ENCODE results near the gene ITGB4. TPM values are rescaled to one million over a fixed set of nuclear protein-coding genes. Genes with fewer than 3 reads are reported as not detected.

Gene ITGB4
- total RNA-seq, 1 experiment from 2014 or later = 568 TPM

DNA sequence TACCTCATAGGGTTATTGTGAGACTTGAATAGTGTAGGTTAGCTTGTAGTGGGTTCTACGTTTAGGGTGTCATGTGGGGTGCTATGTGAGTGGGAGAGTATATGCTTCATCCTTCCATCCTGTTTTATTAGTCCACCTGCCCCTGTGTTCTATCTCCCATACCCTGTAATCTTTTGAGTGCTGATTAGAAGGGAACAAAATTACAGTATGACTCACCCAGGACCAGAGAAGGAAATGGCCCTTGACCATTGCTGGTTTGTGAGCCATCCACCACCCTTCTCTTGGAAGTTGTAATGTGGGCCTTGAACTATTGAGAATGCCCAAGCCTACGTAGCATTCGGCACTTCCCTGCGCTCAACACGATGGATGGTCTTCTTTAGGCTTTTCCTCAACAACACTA, 37.0 kb upstream of the ITGB4 start:
- Histone ChIP-seq H3K79me2 (ENCODE audit: insufficient read depth, low read length) (peaks cover 97% of the 10 kb centered on the region), H3K9ac (ENCODE audit: low read length) (peak overlapping the region; percentile 66), H3K36me3 (ENCODE audit: control insufficient read depth in 1 of 2, insufficient read depth in 2 of 2, low read length in 2 of 2) (peaks cover 0 to 25% of the 10 kb centered on the region in 2 experiments; a peak in 1 of 4 replicates), H3K4me3 (replicated peaks in 1 of 2; ENCODE audit: low read depth in 1 of 2, low read length in 2 of 2) (peak overlapping the region in 1 of 2 experiments; percentile 45; a peak in 3 of 4 replicates), H3K27ac (ENCODE audit: low read depth, low read length) (peak overlapping the region; percentile 67), H3K9me3 (ENCODE audit: control insufficient read depth in 1 of 2, insufficient read depth in 1 of 2, low read depth in 1 of 2, low read length in 2 of 2) (no peaks in the 10 kb centered on the region), H3K4me1 (ENCODE audit: control insufficient read depth in 1 of 2, insufficient read depth in 2 of 2, low read length in 2 of 2) (peaks cover 72 to 100% of the 10 kb centered on the region in 2 experiments), H4K20me1 (ENCODE audit: insufficient read depth) (no peaks in the 10 kb centered on the region), H3K9me2 (ENCODE audit: insufficient read depth) (no peaks in the 10 kb centered on the region), H3K27me3 (ENCODE audit: insufficient read depth, low read length) (no peaks in the 10 kb centered on the region), H3K4me2 (ENCODE audit: low read length) (peak overlapping the region; percentile 84), H2AFZ (ENCODE audit: low read depth, low read length, poor library complexity, severe bottlenecking) (no peak overlapping the region)
- TF ChIP-seq POLR2A (IDR thresholded peaks at IDR 0.05; ENCODE audit: borderline replicate concordance, extremely low read depth, insufficient read depth, insufficient read length) (no peak), REST (IDR thresholded peaks at IDR 0.05; ENCODE audit: low read depth) (no peak), FOSL1 (IDR thresholded peaks at IDR 0.05; ENCODE audit: low read depth) (peak; percentile 79), CBX3 (IDR thresholded peaks at IDR 0.05; ENCODE audit: low read depth) (peak; percentile 67), SP1 (IDR thresholded peaks at IDR 0.05; ENCODE audit: low read depth) (peak; percentile 51), JUND (IDR thresholded peaks at IDR 0.05) (peak; percentile 80), SIN3A (IDR thresholded peaks at IDR 0.05; ENCODE audit: low read depth) (no peak; the same call in 1 of the 2 replicates)
- TF ChIP-seq, protein P1, sequence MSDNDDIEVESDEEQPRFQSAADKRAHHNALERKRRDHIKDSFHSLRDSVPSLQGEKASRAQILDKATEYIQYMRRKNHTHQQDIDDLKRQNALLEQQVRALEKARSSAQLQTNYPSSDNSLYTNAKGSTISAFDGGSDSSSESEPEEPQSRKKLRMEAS (IDR thresholded peaks at IDR 0.05) = no peak
- TF ChIP-seq, protein P2, sequence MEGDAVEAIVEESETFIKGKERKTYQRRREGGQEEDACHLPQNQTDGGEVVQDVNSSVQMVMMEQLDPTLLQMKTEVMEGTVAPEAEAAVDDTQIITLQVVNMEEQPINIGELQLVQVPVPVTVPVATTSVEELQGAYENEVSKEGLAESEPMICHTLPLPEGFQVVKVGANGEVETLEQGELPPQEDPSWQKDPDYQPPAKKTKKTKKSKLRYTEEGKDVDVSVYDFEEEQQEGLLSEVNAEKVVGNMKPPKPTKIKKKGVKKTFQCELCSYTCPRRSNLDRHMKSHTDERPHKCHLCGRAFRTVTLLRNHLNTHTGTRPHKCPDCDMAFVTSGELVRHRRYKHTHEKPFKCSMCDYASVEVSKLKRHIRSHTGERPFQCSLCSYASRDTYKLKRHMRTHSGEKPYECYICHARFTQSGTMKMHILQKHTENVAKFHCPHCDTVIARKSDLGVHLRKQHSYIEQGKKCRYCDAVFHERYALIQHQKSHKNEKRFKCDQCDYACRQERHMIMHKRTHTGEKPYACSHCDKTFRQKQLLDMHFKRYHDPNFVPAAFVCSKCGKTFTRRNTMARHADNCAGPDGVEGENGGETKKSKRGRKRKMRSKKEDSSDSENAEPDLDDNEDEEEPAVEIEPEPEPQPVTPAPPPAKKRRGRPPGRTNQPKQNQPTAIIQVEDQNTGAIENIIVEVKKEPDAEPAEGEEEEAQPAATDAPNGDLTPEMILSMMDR (IDR thresholded peaks at IDR 0.05 in 2 of 3, conservative IDR thresholded peaks at IDR 0.05 in 1 of 3; ENCODE audit: borderline replicate concordance in 1 of 3, insufficient read depth in 1 of 3, low read depth in 2 of 3, low read length in 2 of 3) = no peak
- CTCF ChIA-PET = interaction anchor here (0.8 to 8.5 kb wide), 13 partner anchors 10 to 146 kb away, joined by 3 to 174 read pairs (median 6); partner anchors contain the start of genes GALK1, ITGB4 and SMIM5
- intact Hi-C loops (cut with micrococcal nuclease) = no loop called here
- peak; percentile 55 for ATAC-seq
- no peak for DNase-seq (ENCODE audit: low read depth, low spot score)
- POLR2A ChIA-PET = interaction anchor here (1.0 to 6.4 kb wide), 14 partner anchors 9 to 192 kb away, joined by 3 to 41 read pairs (median 4); partner anchors contain the start of gene ITGB4
- BruUV-seq (replicated peaks) = no TSS peak
- RAD21 ChIA-PET (ENCODE audit: low non-redundant PET in 1 of 2, low total read pairs in 2 of 2, uncharacterized antibody in 2 of 2, unreplicated experiment in 2 of 2) = interaction anchor here (0.8 to 2.6 kb wide), 5 partner anchors 11 to 64 kb away, joined by 3 to 13 read pairs (median 4); partner anchors contain the start of gene ITGB4 (in 1 of the 2)
